ENCODE data around the gene YIPF4.

DNA sequence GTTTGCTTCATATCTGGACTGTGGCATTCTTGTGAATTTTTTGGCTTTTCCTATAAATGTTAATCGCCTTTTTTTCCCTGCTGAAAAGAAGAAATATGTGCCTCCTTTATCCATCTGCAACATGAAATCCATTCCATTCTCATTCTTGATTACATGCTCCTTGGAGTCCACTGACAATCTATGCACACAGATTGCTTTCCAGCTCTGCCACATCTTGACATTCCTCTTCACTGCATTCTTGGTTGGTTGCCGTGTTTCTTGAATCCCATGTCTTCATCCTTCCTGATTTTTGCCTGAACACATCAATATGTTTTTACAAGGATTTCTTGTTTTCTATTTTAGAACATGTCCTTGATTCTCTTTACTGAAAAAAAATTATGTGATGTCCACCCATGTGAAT is 52.4 kb downstream of the YIPF4 start:
- TF ChIP-seq EZH2 (IDR thresholded peaks at IDR 0.05) (no peak), EZH2phosphoT487 (IDR thresholded peaks at IDR 0.05) (no peak)
- TF ChIP-seq, protein P1, sequence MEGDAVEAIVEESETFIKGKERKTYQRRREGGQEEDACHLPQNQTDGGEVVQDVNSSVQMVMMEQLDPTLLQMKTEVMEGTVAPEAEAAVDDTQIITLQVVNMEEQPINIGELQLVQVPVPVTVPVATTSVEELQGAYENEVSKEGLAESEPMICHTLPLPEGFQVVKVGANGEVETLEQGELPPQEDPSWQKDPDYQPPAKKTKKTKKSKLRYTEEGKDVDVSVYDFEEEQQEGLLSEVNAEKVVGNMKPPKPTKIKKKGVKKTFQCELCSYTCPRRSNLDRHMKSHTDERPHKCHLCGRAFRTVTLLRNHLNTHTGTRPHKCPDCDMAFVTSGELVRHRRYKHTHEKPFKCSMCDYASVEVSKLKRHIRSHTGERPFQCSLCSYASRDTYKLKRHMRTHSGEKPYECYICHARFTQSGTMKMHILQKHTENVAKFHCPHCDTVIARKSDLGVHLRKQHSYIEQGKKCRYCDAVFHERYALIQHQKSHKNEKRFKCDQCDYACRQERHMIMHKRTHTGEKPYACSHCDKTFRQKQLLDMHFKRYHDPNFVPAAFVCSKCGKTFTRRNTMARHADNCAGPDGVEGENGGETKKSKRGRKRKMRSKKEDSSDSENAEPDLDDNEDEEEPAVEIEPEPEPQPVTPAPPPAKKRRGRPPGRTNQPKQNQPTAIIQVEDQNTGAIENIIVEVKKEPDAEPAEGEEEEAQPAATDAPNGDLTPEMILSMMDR (IDR thresholded peaks at IDR 0.05), result no peak
